ENCODE results near the gene MTUS2.

- TF ChIP-seq CTCF (IDR thresholded peaks at IDR 0.05) = no peak
- TF ChIP-seq POLR2A (IDR thresholded peaks at IDR 0.05) = no peak
These were observed 115.0 kb downstream of the MTUS2 start for GRCh38 chr13:28935104-28935503.

All from body of pancreas (tissue), 4 donors.